GM12878 (cell line): ENCODE results near the gene NECTIN1. TPM values are rescaled to one million over a fixed set of nuclear protein-coding genes. Genes with fewer than 3 reads are reported as not detected.

Source experiments
- ATAC-seq: fragments of 200-7000 bp; cut with Tn5 transposase; 3 replicates; pipeline ENCODE4 v1.9.1; 2020; ENCODE audit warnings: mild to moderate bottlenecking, moderate library complexity
- BruUV-seq: library from RNA; stranded (reverse); fragments of 400-500 nt; replicated peaks from 2 replicates; lab custom pipeline; 2021; lab: Mats Ljungman, UMichigan
- CTCF ChIA-PET: fragments of 300-600 bp; sonication (Branson Sonifier 250); formaldehyde crosslinking; extraction: SDS; loops from one replicate; lab custom pipeline; 2021; ENCODE audit warnings: inconsistent platforms; lab: Yijun Ruan, JAX
- POLR2A ChIA-PET: fragments of 350-600 bp; formaldehyde crosslinking; extraction: SDS; loops from one replicate; lab custom pipeline; 2021; ENCODE audit warnings: inconsistent platforms; lab: Charles Lee
- RAD21 ChIA-PET: fragments of 300-600 bp; sonication (Branson Sonifier 250); formaldehyde crosslinking; loops from one replicate; lab custom pipeline; 2023; ENCODE audit warnings: antibody characterized with exemption; ENCODE audit not compliant: unreplicated experiment; lab: Charles Lee
- SMC1A ChIA-PET: fragments of 300-600 bp; sonication (Branson Sonifier 250); formaldehyde crosslinking; loops from one replicate; lab custom pipeline; 2023; ENCODE audit not compliant: unreplicated experiment, uncharacterized antibody; lab: Charles Lee
- DNase-seq: peaks from one replicate; pipeline ENCODE4 v3.0.0-alpha.2; 2011; ENCODE audit warnings: low read depth, low spot score
- FAIRE-seq: peaks from 3 replicates; lab custom pipeline; 2011; peaks lifted over from hg19 to GRCh38; lab: Jason Lieb, UNC
- H2AFZ ChIP-seq: 2 replicates; pipeline ENCODE4 v1.6.0; 2011; ENCODE audit warnings: low read depth, low read length, control low read depth; ENCODE audit not compliant: control insufficient read depth
- H3K27ac ChIP-seq: 2 replicates; pipeline ENCODE4 v1.5.1; 2011; ENCODE audit warnings: control low read depth; ENCODE audit not compliant: control insufficient read depth, insufficient read depth
- H3K27me3 ChIP-seq, 2 experiments: replicated peaks in 1 of 2; 2 replicates each; pipeline versions ENCODE4 v1.6.0 to v1.6.1; 2011; ENCODE audit warnings: low read length in 1 of 2; ENCODE audit not compliant: control insufficient read depth in 2 of 2, insufficient read depth in 2 of 2
- H3K36me3 ChIP-seq, 2 experiments: 2 replicates each; pipeline ENCODE4 v1.5.1; 2011; ENCODE audit warnings: low read length in 1 of 2; ENCODE audit not compliant: control insufficient read depth in 2 of 2, insufficient read depth in 2 of 2
- H3K4me1 ChIP-seq: 2 replicates; pipeline ENCODE4 v1.6.1; 2011; ENCODE audit warnings: mild to moderate bottlenecking, low read length, moderate library complexity, mixed read lengths; ENCODE audit not compliant: control insufficient read depth, insufficient read depth
- H3K4me2 ChIP-seq: 2 replicates; pipeline ENCODE4 v1.6.0; 2011; ENCODE audit warnings: control low read depth; ENCODE audit not compliant: control insufficient read depth, insufficient read depth
- H3K4me3 ChIP-seq: fragments of 200-600 bp; sonication (generic); 2 replicates; pipeline ENCODE4 v1.5.1; 2016
- H3K79me2 ChIP-seq: 2 replicates; pipeline ENCODE4 v1.6.0; 2011; ENCODE audit warnings: low read length; ENCODE audit not compliant: control insufficient read depth, insufficient read depth
- H3K9ac ChIP-seq: 2 replicates; pipeline ENCODE4 v1.8.0; 2011; ENCODE audit warnings: low read length, control low read depth, mixed read lengths; ENCODE audit not compliant: control insufficient read depth, insufficient read depth
- H3K9me3 ChIP-seq: replicated peaks from 3 replicates; pipeline ENCODE4 v1.5.1; 2011; ENCODE audit warnings: mild to moderate bottlenecking, low read length; ENCODE audit not compliant: control insufficient read depth, insufficient read depth
- H4K20me1 ChIP-seq: 2 replicates; pipeline ENCODE4 v1.6.0; 2011; ENCODE audit not compliant: control insufficient read depth, insufficient read depth
- GATAD2B ChIP-seq: fragments of 450-650 bp; conservative IDR thresholded peaks from 2 replicates; pipeline ENCODE4 v1.6.1; 2017; ENCODE audit warnings: low read depth, mild to moderate bottlenecking, moderate library complexity
- ZBED1 ChIP-seq: IDR thresholded peaks from 2 replicates; pipeline ENCODE4 v1.6.1; 2016; ENCODE audit warnings: borderline replicate concordance
- ZZZ3 ChIP-seq: IDR thresholded peaks from 2 replicates; pipeline ENCODE4 v1.6.1; 2011; ENCODE audit warnings: low read depth; ENCODE audit not compliant: control insufficient read depth, insufficient read length
- WGBS: methylation state at CpG from one replicate; pipeline ENCODE4 v1.1.6; 2016; ENCODE audit warnings: low lambda C conversion rate; ENCODE audit not compliant: insufficient replicate concordance, insufficient coverage; ENCODE audit errors: missing lambda C conversion rate; 5-methylcytosine and 5-hydroxymethylcytosine counted together
- in situ Hi-C: fragments of 300-500 bp; cut with MboI; formaldehyde crosslinking; loops from 9 replicates; pipeline ENCODE4 v1.14.3; 2018; ENCODE audit warnings: mixed read lengths
- intact Hi-C: fragments of 100-400 bp; cut with micrococcal nuclease; formaldehyde crosslinking; loops from one replicate; pipeline ENCODE4 v1.14.2; 2022; ENCODE audit not compliant: unreplicated experiment
- polyA plus RNA-seq, 11 experiments: library from polyadenylated mRNA; depleted of rRNA in 4 of 11; unstranded in 6 of 11; stranded (reverse) in 5 of 11; fragments of >200 nt; fragmentation: Nextera tagmentation in 4 of 11; fragmentation: Illumina TruSeq in 1 of 11; extraction: Ambion mirVana in 4 of 11; extraction: Trizol in 1 of 11; gene quantifications; 1 replicate in 1 of 11; 2 replicates in 10 of 11; pipeline versions ENCODE4 v1.2.1 to v1.2.3, GENCODE V29; 2011 to 2016; ENCODE audit warnings: inconsistent platforms in 2 of 11, missing spikeins in 2 of 11, low read depth in 1 of 11
- total RNA-seq, 4 experiments: library from RNA; depleted of rRNA in 3 of 4; stranded (reverse); fragments of >200 nt in 3 of 4; fragmentation: Illumina TruSeq in 1 of 4; extraction: Trizol in 1 of 4; gene quantifications; 2 replicates each; pipeline versions ENCODE4 v1.2.1 to v1.2.3, GENCODE V29; 2013 to 2021

The NECTIN1 gene
- total and polyA plus RNA-seq, 10 of the 15 experiments (the other 5 are each of a cell fraction or from before 2014, with no cell fraction given), result 0.97 to 9.2 (median 2.3) TPM

- H3K4me3 ChIP-seq, result no peak overlapping the region
- no peaks in the 10 kb centered on the region for H4K20me1 ChIP-seq
- WGBS, result 18% methylated on average over 9 of the region's 10 CpGs
- POLR2A ChIA-PET, result interaction anchor here (0.9 kb wide), 1 partner anchor 57 kb away, joined by 3 read pairs; no protein-coding TSS in a partner anchor
- H3K4me1 ChIP-seq, result peaks cover 8% of the 10 kb centered on the region
- H3K36me3 ChIP-seq, result no peaks in the 10 kb centered on the region
- H3K27me3 ChIP-seq, result no peaks in the 10 kb centered on the region
- H3K4me2 ChIP-seq, result no peak overlapping the region
- no peak for TF ChIP-seq ZZZ3
- H3K9me3 ChIP-seq, result no peaks in the 10 kb centered on the region
- CTCF ChIA-PET, result no interaction called here
- H3K27ac ChIP-seq, result no peak overlapping the region
- DNase-seq (no peak), FAIRE-seq (no peak), ATAC-seq (no peak)
- in situ Hi-C loops (no loop called here), intact Hi-C loops (no loop called here)
- no peak overlapping the region for H3K9ac ChIP-seq
- no peaks in the 10 kb centered on the region for H3K79me2 ChIP-seq
- H2AFZ ChIP-seq, result no peak overlapping the region
- no TSS peak for BruUV-seq
- RAD21 ChIA-PET, result no interaction called here
- SMC1A ChIA-PET, result interaction anchor here (1.3 kb wide), 1 partner anchor 19 kb away, joined by 4 read pairs; no protein-coding TSS in a partner anchor
Observed at GRCh38 chr11:119712459-119713358, 16.3 kb downstream of the NECTIN1 start.

- in situ Hi-C loops, result no loop called here
- Histone ChIP-seq H3K4me2 (no peak overlapping the region), H3K9me3 (no peaks in the 10 kb centered on the region), H4K20me1 (no peaks in the 10 kb centered on the region), H3K4me1 (peaks cover 8% of the 10 kb centered on the region), H3K4me3 (no peak overlapping the region), H3K79me2 (no peaks in the 10 kb centered on the region), H3K9ac (no peak overlapping the region), H3K36me3 (no peaks in the 10 kb centered on the region), H2AFZ (no peak overlapping the region), H3K27me3 (no peaks in the 10 kb centered on the region), H3K27ac (no peak overlapping the region)
- ChIA-PET RAD21 (no interaction called here), POLR2A (no interaction called here), SMC1A (no interaction called here), CTCF (no interaction called here)
- WGBS, result 49% methylated on average over 5 of the region's 9 CpGs
- TF ChIP-seq GATAD2B (no peak), ZBED1 (no peak)
- intact Hi-C loops, result no loop called here
- no peak for ATAC-seq
- no peak for DNase-seq
- no peak for FAIRE-seq
- no TSS peak for BruUV-seq
Observed at GRCh38 chr11:119712006-119712405, 17.0 kb downstream of the NECTIN1 start.
